Panc1 (cell line): ENCODE results near the gene UTF1.

Experiments
- POLR2AphosphoS5 ChIP-seq: IDR thresholded peaks from 2 replicates; pipeline ENCODE4 v1.6.1; 2012; ENCODE audit warnings: mild to moderate bottlenecking, low read depth, low read length, moderate library complexity
- TCF7L2 ChIP-seq: IDR thresholded peaks from 2 replicates; pipeline ENCODE4 v1.6.1; 2011; ENCODE audit warnings: mild to moderate bottlenecking, low read depth, low read length, inconsistent platforms
- TF ChIP-seq, protein P1 (sequence below): fragments of 450-650 bp; IDR thresholded peaks from 2 replicates; pipeline ENCODE4 v1.5.1; 2017; ENCODE audit warnings: mild to moderate bottlenecking
- TF ChIP-seq, protein P2 (sequence below), 2 experiments: IDR thresholded peaks; 2 replicates each; pipeline ENCODE4 v1.6.1; 2011 to 2012; ENCODE audit warnings: low read depth in 2 of 2, control low read depth in 1 of 2, low read length in 1 of 2, mild to moderate bottlenecking in 1 of 2, moderate library complexity in 1 of 2; ENCODE audit not compliant: insufficient read depth in 1 of 2

DNA sequence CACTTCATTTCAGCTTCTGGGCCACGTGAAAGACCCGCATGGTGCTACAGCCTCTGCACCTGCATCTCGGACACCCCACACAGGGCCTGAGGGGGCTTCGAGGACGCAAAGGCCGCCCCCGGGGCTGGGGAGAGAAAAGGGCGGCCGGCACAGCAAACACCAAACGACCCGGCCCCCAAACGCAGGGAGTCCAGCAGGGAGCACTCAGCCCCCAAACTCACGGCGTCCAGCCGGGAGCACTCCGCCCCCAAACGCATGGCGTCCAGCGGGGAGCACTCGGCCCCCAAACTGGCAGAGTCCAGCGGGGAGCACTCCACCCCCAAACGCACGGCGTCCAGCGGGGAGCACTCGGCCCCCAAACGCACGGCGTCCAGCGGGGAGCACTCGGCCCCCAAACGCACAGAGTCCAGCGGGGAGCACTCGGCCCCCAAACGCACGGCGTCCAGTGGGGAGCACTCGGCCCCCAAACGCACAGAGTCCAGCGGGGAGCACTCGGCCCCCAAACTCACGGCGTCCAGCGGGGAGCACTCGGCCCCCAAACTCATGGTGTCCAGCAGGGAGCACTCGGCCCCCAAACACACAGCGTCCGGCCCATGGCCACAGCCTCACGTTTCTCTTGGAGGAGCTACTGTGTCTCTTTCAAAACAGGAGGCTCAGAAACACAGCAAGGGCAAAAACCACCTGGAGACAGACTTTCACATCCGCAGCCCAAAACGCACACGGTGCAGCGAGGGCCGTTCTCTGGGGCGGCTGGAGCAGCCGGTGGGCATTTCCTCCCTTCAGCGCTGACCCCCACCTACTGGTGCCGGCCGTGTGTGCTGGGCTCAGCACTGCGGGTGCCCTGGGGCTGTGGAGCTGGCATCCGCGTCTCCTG, 27.0 kb upstream of the UTF1 start:
- TF ChIP-seq, protein P1, sequence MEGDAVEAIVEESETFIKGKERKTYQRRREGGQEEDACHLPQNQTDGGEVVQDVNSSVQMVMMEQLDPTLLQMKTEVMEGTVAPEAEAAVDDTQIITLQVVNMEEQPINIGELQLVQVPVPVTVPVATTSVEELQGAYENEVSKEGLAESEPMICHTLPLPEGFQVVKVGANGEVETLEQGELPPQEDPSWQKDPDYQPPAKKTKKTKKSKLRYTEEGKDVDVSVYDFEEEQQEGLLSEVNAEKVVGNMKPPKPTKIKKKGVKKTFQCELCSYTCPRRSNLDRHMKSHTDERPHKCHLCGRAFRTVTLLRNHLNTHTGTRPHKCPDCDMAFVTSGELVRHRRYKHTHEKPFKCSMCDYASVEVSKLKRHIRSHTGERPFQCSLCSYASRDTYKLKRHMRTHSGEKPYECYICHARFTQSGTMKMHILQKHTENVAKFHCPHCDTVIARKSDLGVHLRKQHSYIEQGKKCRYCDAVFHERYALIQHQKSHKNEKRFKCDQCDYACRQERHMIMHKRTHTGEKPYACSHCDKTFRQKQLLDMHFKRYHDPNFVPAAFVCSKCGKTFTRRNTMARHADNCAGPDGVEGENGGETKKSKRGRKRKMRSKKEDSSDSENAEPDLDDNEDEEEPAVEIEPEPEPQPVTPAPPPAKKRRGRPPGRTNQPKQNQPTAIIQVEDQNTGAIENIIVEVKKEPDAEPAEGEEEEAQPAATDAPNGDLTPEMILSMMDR, result no peak
- TF ChIP-seq POLR2AphosphoS5, result no peak
- TF ChIP-seq TCF7L2, result no peak
- TF ChIP-seq, protein P2, sequence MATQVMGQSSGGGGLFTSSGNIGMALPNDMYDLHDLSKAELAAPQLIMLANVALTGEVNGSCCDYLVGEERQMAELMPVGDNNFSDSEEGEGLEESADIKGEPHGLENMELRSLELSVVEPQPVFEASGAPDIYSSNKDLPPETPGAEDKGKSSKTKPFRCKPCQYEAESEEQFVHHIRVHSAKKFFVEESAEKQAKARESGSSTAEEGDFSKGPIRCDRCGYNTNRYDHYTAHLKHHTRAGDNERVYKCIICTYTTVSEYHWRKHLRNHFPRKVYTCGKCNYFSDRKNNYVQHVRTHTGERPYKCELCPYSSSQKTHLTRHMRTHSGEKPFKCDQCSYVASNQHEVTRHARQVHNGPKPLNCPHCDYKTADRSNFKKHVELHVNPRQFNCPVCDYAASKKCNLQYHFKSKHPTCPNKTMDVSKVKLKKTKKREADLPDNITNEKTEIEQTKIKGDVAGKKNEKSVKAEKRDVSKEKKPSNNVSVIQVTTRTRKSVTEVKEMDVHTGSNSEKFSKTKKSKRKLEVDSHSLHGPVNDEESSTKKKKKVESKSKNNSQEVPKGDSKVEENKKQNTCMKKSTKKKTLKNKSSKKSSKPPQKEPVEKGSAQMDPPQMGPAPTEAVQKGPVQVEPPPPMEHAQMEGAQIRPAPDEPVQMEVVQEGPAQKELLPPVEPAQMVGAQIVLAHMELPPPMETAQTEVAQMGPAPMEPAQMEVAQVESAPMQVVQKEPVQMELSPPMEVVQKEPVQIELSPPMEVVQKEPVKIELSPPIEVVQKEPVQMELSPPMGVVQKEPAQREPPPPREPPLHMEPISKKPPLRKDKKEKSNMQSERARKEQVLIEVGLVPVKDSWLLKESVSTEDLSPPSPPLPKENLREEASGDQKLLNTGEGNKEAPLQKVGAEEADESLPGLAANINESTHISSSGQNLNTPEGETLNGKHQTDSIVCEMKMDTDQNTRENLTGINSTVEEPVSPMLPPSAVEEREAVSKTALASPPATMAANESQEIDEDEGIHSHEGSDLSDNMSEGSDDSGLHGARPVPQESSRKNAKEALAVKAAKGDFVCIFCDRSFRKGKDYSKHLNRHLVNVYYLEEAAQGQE (IDR thresholded peaks at IDR 0.05; ENCODE audit: insufficient read depth in 1 of 2, low read depth in 2 of 2, low read length in 1 of 2), result no peak
